AG09309 (cell line): ENCODE data around the gene ARL10.

Source experiments
- DNase-seq: peaks from one replicate; pipeline ENCODE4 v3.0.0-alpha.2; 2010; ENCODE audit warnings: low read depth
- H3K4me3 ChIP-seq: 2 replicates; pipeline ENCODE4 v1.5.1; 2011; ENCODE audit warnings: mild to moderate bottlenecking, low read depth, low read length, moderate library complexity; ENCODE audit not compliant: control insufficient read depth
- CTCF ChIP-seq: IDR thresholded peaks from 2 replicates; pipeline ENCODE4 v1.5.1; 2011; ENCODE audit warnings: mild to moderate bottlenecking, low read depth, low read length, inconsistent platforms; ENCODE audit not compliant: insufficient read depth, control insufficient read depth; ENCODE audit errors: missing control alignments

Gene ARL10

GRCh38 chr5:176352116-176352878 is 13.0 kb upstream of the ARL10 start:
- no peak for TF ChIP-seq CTCF
- DNase-seq, result no peak
- no peak overlapping the region for H3K4me3 ChIP-seq

GRCh38 chr5:176353533-176353932 is 11.8 kb upstream of the ARL10 start:
- no peak overlapping the region for H3K4me3 ChIP-seq
- no peak for DNase-seq
- TF ChIP-seq CTCF, result no peak

- no peak for DNase-seq
- no peak for TF ChIP-seq CTCF
- no peak overlapping the region for H3K4me3 ChIP-seq
Measured at GRCh38 chr5:176355400-176356178, 9.7 kb upstream of the ARL10 start.

GRCh38 chr5:176356179-176356566 is 9.1 kb upstream of the ARL10 start:
- DNase-seq, result no peak
- H3K4me3 ChIP-seq, result no peak overlapping the region
- no peak for TF ChIP-seq CTCF

- DNase-seq, result no peak
- no peak overlapping the region for H3K4me3 ChIP-seq
- TF ChIP-seq CTCF, result no peak
Measured at GRCh38 chr5:176359658-176360057, 5.6 kb upstream of the ARL10 start.

GRCh38 chr5:176360894-176361436 is 4.3 kb upstream of the ARL10 start:
- no peak for TF ChIP-seq CTCF
- peak overlapping the region; percentile 74 for H3K4me3 ChIP-seq
- no peak for DNase-seq
